SW480 (cell line): ENCODE measurements around the gene SNRPN.
"Not testable (repeated sequence)": the region's sequence is repeated elsewhere in the genome, so short reads cannot be mapped to it uniquely, and the experiment has no call there.

ENCODE experiments used
- DNase-seq: peaks from one replicate; pipeline ENCODE4 v3.0.0-alpha.2; 2016; ENCODE audit warnings: low spot score

SNRPN gene

GRCh38 chr15:24971052-24971451 lies 16.3 kb downstream of the SNRPN start:
- DNase-seq = no peak

- DNase-seq = no peak
These were observed 17.0 kb downstream of the SNRPN start for GRCh38 chr15:24971772-24972171.

- DNase-seq = not testable (repeated sequence)
These were observed 17.9 kb downstream of the SNRPN start for GRCh38 chr15:24972707-24973106.

- DNase-seq = no peak
These were observed 22.1 kb downstream of the SNRPN start for GRCh38 chr15:24976932-24977331.

- no peak for DNase-seq
These were observed 22.9 kb downstream of the SNRPN start for GRCh38 chr15:24977686-24978085.

GRCh38 chr15:24985224-24985623 lies 30.4 kb downstream of the SNRPN start:
- no peak for DNase-seq

- DNase-seq = no peak
These were observed 31.9 kb downstream of the SNRPN start for GRCh38 chr15:24986653-24987052.

- no peak for DNase-seq
These were observed 64.6 kb downstream of the SNRPN start for GRCh38 chr15:25019434-25019833.

GRCh38 chr15:25022233-25022632 lies 67.4 kb downstream of the SNRPN start:
- DNase-seq = no peak
